Omental fat pad (tissue), 4 donors: ENCODE results near the gene SOAT1. TPM values are rescaled to one million over a fixed set of nuclear protein-coding genes. Genes with fewer than 3 reads are reported as not detected.
"Not testable (repeated sequence)": the region's sequence is repeated elsewhere in the genome, so short reads cannot be mapped to it uniquely, and the experiment has no call there.

Experiments
- ATAC-seq: fragments of 150-250 bp; one replicate; pipeline ENCODE4 v1.9.1; 2016; ENCODE audit warnings: mild to moderate bottlenecking, moderate library complexity; ENCODE audit not compliant: low FRiP score
- DNase-seq: peaks from one replicate; pipeline ENCODE4 v3.0.0-alpha.2; 2019; ENCODE audit warnings: low spot score
- total RNA-seq, 4 donors: library from RNA; depleted of rRNA; stranded (reverse); fragments of >200 nt; gene quantifications; one replicate each; pipeline ENCODE4 v1.1.0, GENCODE V29; 2016
- TF ChIP-seq, protein P1 (sequence below), 3 donors: fragments of 450-650 bp; IDR thresholded peaks; one replicate each; pipeline ENCODE4 v1.5.1; 2016 to 2017; ENCODE audit warnings: antibody characterized with exemption in 3 of 3, mild to moderate bottlenecking in 3 of 3, moderate library complexity in 2 of 3

SOAT1 gene
- total RNA-seq, 4 donors from 2014 or later: 20.2 to 46.5 (median 25.3) TPM

- TF ChIP-seq, protein P1, sequence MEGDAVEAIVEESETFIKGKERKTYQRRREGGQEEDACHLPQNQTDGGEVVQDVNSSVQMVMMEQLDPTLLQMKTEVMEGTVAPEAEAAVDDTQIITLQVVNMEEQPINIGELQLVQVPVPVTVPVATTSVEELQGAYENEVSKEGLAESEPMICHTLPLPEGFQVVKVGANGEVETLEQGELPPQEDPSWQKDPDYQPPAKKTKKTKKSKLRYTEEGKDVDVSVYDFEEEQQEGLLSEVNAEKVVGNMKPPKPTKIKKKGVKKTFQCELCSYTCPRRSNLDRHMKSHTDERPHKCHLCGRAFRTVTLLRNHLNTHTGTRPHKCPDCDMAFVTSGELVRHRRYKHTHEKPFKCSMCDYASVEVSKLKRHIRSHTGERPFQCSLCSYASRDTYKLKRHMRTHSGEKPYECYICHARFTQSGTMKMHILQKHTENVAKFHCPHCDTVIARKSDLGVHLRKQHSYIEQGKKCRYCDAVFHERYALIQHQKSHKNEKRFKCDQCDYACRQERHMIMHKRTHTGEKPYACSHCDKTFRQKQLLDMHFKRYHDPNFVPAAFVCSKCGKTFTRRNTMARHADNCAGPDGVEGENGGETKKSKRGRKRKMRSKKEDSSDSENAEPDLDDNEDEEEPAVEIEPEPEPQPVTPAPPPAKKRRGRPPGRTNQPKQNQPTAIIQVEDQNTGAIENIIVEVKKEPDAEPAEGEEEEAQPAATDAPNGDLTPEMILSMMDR (IDR thresholded peaks at IDR 0.05): no peak
- ATAC-seq (no peak), DNase-seq (no peak)
Measured at GRCh38 chr1:179263121-179263520, 30.5 kb upstream of the SOAT1 start.

DNA sequence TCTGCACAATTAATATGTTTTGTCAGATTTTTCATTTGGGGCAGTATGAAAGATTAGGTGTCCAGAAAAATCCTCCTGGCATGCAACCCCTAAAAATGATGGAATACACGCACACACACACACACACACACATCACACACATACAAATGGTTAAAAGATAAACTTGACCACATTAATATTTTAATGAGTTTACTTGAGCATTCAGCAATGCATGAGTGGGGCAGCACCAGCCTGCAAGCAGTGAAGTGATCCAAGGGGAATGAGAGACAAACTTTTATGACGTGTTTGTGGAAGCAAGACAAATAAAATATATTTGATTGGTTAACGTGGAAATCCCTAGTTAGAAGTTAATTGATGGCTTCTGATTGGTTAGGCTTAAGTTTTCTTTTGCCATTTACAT lies 29.1 kb upstream of the SOAT1 start:
- TF ChIP-seq, protein P1 (IDR thresholded peaks at IDR 0.05): no peak
- ATAC-seq: no peak
- DNase-seq: no peak

DNA sequence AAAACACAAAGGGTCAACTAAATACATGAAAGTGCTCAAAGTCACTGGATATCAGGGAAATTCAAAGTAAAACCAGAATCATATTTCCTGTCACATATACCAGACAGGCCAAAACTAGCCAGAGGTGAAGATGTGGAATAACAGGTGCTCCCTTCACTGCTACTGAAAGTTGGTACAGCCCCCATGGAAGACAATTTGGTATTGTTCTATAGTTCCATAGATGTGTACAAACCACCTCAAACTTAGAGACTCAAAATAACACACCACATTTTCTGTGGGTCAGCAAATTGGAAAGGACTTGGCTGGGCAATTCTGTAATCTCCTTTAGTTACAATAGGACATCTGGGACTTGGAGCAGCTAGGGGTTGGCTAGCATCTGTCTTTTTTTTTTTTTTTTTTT lies 24.5 kb upstream of the SOAT1 start:
- TF ChIP-seq, protein P1 (IDR thresholded peaks at IDR 0.05): no peak
- DNase-seq: no peak
- ATAC-seq: no peak

DNA sequence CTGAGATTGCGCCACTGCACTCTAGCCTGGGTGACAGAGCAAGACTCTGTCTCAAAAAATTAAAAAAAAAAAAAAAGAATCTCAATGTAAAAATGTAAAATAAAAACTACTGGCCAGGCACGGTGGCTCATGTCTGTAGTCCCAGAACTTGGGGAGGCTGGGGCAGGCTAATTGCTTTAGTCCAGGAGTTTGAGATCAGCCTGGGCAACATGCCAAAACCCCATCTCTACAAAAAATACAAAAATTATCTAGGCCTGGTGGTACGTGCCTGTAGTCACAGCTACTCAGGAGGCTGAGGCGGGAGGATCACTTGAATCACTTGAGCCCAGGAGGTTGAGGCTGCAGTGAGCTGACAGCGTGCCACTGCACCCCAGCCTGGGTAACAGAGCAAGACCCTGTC lies 19.2 kb upstream of the SOAT1 start:
- not testable (repeated sequence) for ATAC-seq, DNase-seq

DNA sequence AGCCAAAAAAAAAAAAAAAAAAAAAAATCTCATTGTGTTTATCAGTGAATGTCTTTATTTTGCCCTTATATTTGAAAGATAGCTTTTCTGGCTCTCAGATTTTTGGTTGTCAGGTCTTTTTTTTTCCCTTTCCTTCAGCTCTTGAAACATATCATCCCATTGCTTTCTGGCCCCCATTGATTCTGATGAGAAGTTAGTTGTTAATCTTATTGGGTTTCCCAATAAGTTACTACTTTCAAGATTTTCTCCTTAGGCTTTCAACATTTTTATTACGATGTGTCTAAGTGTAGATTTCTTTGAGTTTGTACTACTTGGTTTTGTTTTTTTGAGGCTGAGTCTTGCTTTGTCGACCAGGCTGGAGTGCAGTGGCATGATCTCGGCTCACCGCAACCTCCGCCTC lies 14.7 kb upstream of the SOAT1 start:
- ATAC-seq: no peak
- TF ChIP-seq, protein P1 (IDR thresholded peaks at IDR 0.05): no peak

DNA sequence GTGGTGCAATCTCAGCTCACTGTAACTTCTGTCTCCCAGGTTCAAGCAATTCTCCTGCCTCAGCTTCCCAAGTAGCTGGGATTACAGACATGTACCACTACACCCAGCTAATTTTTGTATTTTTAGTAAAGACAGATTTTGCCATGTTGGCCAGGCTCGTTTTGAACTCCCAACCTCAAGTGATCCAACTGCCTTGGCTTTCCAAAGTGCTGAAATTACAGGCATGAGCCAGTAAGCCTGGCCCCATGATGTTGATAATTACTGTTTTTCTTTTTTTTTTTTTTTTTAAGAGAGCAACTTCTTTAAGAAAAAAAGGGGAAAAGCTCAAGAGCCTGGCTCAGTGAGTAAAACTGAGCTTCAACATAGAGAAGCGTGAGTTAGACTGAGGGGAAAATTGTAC lies 9.6 kb upstream of the SOAT1 start:
- no peak for ATAC-seq
- DNase-seq: no peak
- TF ChIP-seq, protein P1 (IDR thresholded peaks at IDR 0.05): no peak

More for the DNA sequence above, 14.7 kb upstream of the SOAT1 start:
- no peak for DNase-seq

GRCh38 chr1:179287946-179288345 lies 5.7 kb upstream of the SOAT1 start:
- DNase-seq (no peak), ATAC-seq (no peak)
- TF ChIP-seq, protein P1 (IDR thresholded peaks at IDR 0.05): no peak

GRCh38 chr1:179288977-179289376 lies 4.6 kb upstream of the SOAT1 start:
- ATAC-seq: no peak
- no peak for DNase-seq
- TF ChIP-seq, protein P1 (IDR thresholded peaks at IDR 0.05): no peak
